Cardiac muscle cell (in vitro differentiated cells and primary cell): ENCODE data around the gene GIGYF2. TPM values are rescaled to one million over a fixed set of nuclear protein-coding genes. Genes with fewer than 3 reads are reported as not detected.

Experiments used
- DNase-seq, 2 donors: peaks; one replicate each; pipeline versions ENCODE4 v3.0.0 to v3.0.0-alpha.2; 2010 to 2017; ENCODE audit warnings: low read depth in 1 of 2, low spot score in 1 of 2
- H3K27ac ChIP-seq: fragments of 200-600 bp; sonication (generic); 2 replicates; pipeline ENCODE4 v1.5.1; 2016
- H3K27me3 ChIP-seq: fragments of 200-600 bp; sonication (generic); 2 replicates; pipeline ENCODE4 v1.6.0; 2016; ENCODE audit warnings: control low read depth
- H3K36me3 ChIP-seq: fragments of 200-600 bp; sonication (generic); 2 replicates; pipeline ENCODE4 v1.5.1; 2016; ENCODE audit warnings: control low read depth
- H3K4me1 ChIP-seq: fragments of 200-600 bp; sonication (generic); 2 replicates; pipeline ENCODE4 v1.8.1; 2017; ENCODE audit warnings: low read depth, mild to moderate bottlenecking, mixed run types
- H3K4me3 ChIP-seq: fragments of 200-600 bp; sonication (generic); 2 replicates; pipeline ENCODE4 v1.5.1; 2016; ENCODE audit warnings: mild to moderate bottlenecking
- H3K9me3 ChIP-seq: fragments of 200-600 bp; sonication (generic); 2 replicates; pipeline ENCODE4 v1.5.1; 2017; ENCODE audit warnings: low read depth, mild to moderate bottlenecking, control low read depth
- CTCF ChIP-seq: IDR thresholded peaks from 2 replicates; pipeline ENCODE4 v1.5.1; 2012; ENCODE audit warnings: low read depth, mild to moderate bottlenecking, low read length
- polyA plus RNA-seq: library from polyadenylated mRNA; unstranded; fragments of >200 nt; fragmentation: Nextera tagmentation; extraction: Ambion mirVana; gene quantifications from 2 replicates; pipeline ENCODE4 v1.2.1, GENCODE V29; 2016
- total RNA-seq: library from RNA; depleted of rRNA; stranded (reverse); fragments of >200 nt; gene quantifications from 2 replicates; pipeline ENCODE4 v1.2.3, GENCODE V29; 2016

The GIGYF2 gene
- total and polyA plus RNA-seq, 2 experiments from 2014 or later, result 36.9 to 52.1 TPM

- DNase-seq, result peak in 1 of 2 donors; percentile 27
- Histone ChIP-seq H3K4me1 (no peaks in the 10 kb centered on the region), H3K36me3 (peaks cover 56% of the 10 kb centered on the region), H3K4me3 (no peak overlapping the region), H3K27me3 (no peaks in the 10 kb centered on the region), H3K27ac (no peak overlapping the region), H3K9me3 (no peaks in the 10 kb centered on the region)
- no peak for TF ChIP-seq CTCF
Observed at GRCh38 chr2:232795920-232796319, 98.8 kb downstream of the GIGYF2 start.

- Histone ChIP-seq H3K36me3 (peaks cover 42% of the 10 kb centered on the region), H3K9me3 (no peaks in the 10 kb centered on the region), H3K4me3 (no peak overlapping the region), H3K27ac (no peak overlapping the region), H3K27me3 (no peaks in the 10 kb centered on the region), H3K4me1 (no peaks in the 10 kb centered on the region)
- no peak for TF ChIP-seq CTCF
- no peak for DNase-seq
Observed at GRCh38 chr2:232798187-232798586, 101.1 kb downstream of the GIGYF2 start.

DNA sequence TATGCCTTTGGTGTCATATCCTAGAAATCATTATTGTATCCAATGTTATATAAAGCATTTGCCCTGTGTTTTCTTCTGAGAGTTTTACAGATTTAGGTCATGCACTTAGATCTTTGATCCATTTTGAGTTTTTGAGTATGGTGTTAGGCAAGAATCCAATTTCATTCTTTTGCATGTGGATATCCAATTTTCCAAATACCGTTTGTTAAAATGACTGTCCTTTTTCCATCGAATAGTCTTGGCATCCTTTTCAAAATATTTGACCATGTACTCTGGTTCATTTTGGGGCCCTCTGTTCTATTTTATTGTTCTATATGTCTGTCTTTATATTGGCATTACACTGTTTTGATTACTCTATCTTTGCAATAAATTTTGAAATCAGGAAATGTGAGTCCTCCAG, 103.0 kb downstream of the GIGYF2 start:
- peaks cover 30% of the 10 kb centered on the region for H3K36me3 ChIP-seq
- H3K27me3 ChIP-seq, result no peaks in the 10 kb centered on the region
- no peak for TF ChIP-seq CTCF
- no peaks in the 10 kb centered on the region for H3K4me1 ChIP-seq
- no peak overlapping the region for H3K4me3 ChIP-seq
- no peaks in the 10 kb centered on the region for H3K9me3 ChIP-seq
- no peak overlapping the region for H3K27ac ChIP-seq
- no peak for DNase-seq

GRCh38 chr2:232802091-232802490, 105.0 kb downstream of the GIGYF2 start:
- H3K27ac ChIP-seq, result no peak overlapping the region
- H3K4me3 ChIP-seq, result no peak overlapping the region
- no peaks in the 10 kb centered on the region for H3K4me1 ChIP-seq
- DNase-seq, result no peak
- no peaks in the 10 kb centered on the region for H3K27me3 ChIP-seq
- no peak for TF ChIP-seq CTCF
- no peaks in the 10 kb centered on the region for H3K9me3 ChIP-seq
- peaks cover 23% of the 10 kb centered on the region for H3K36me3 ChIP-seq

GRCh38 chr2:232809349-232810124, 112.4 kb downstream of the GIGYF2 start:
- Histone ChIP-seq H3K36me3 (peaks cover 58% of the 10 kb centered on the region), H3K27ac (no peak overlapping the region), H3K27me3 (no peaks in the 10 kb centered on the region), H3K4me3 (no peak overlapping the region), H3K4me1 (no peaks in the 10 kb centered on the region), H3K9me3 (no peaks in the 10 kb centered on the region)
- TF ChIP-seq CTCF, result no peak
- DNase-seq, result no peak
